Skin epidermis (tissue), 12 donors: ENCODE results near the gene CNN1.

Experiments
- H3K27ac ChIP-seq, 21 experiments: fragments of 200-600 bp; sonication (generic) in 11 of 21; one replicate each; pipeline ENCODE4 v1.5.0; 2020; ENCODE audit warnings: mild to moderate bottlenecking in 3 of 21, inconsistent platforms in 2 of 21, moderate library complexity in 2 of 21
- H3K4me3 ChIP-seq, 7 experiments: fragments of 200-600 bp; sonication (generic) in 2 of 7; one replicate each; pipeline ENCODE4 v1.5.0; 2020; ENCODE audit warnings: inconsistent platforms in 2 of 7, mild to moderate bottlenecking in 2 of 7, moderate library complexity in 1 of 7

The CNN1 gene

DNA sequence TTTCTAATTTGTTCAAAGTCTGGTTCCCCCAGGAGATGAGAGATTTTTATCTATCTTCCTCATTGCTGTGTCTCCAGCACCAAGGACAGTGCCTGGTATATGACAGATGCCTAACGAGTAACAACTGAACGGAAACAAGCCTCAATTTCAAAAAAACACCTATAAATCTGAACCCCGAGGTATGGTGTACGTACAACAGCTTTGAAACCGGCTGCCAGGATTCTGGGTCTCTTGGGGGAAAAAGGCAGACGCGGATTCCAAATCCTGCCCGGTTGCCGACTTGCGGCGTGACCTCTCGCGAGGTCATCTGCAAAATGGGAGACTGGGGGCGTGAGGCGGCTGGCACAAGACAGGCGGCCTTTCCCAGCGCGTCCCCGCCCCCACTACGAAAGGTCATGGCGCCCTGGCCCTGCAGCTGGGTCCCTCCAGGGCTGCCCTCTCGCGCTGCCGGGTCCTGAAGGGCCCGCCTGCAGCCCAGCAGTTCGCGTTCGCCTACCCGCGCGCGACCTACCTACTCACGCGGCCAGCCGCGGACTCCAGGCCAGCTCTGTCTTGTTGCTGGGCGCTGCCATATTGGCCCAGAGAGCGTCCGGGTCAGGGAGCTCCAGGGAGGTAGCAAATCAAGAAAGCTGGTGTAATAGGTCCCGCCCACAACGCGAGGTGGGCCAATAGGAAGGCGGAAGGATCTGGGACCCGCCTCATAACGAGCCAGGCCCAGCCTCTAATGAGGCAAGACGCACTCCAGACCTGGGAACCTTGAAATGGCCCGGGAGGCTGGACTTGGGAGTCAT is 9.9 kb upstream of the CNN1 start, which contains the start of gene ECSIT:
Gene ECSIT, minus strand, starts transcription at position 584 of the 791 bp plus-strand sequence. CDS start 9,964 bp downstream, outside the sequence.
- peak within 1 kb of the TSS; percentile 4 to 93 (median 87) for H3K27ac ChIP-seq
- H3K4me3 ChIP-seq = peak within 1 kb of the TSS; percentile 64 to 88 (median 83)

DNA sequence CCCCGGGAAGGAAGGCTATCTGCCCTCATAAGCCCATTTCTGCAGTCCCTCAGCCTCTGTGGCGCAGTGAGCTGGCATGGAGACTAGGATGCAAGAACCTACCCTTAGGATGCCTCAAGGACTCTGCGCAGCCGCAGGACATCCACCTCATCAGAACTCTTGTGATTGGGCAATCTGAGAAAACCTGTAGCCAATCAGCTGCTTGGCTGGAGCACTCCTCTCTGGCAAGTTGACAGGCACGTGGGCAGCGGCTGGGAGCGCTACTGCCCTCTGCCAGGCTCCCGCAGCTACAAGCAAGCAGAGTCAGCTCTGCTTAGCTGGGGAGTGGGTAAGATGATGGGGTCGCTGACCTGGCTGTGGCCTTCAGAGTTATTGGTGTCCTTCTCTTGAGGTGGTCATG is 8.2 kb upstream of the CNN1 start:
- no peak overlapping the region for H3K27ac ChIP-seq

GRCh38 chr19:11534538-11534937 is 4.1 kb upstream of the CNN1 start:
- H3K27ac ChIP-seq = no peak overlapping the region

More for the DNA sequence above, 8.2 kb upstream of the CNN1 start:
- H3K4me3 ChIP-seq = no peak overlapping the region

DNA sequence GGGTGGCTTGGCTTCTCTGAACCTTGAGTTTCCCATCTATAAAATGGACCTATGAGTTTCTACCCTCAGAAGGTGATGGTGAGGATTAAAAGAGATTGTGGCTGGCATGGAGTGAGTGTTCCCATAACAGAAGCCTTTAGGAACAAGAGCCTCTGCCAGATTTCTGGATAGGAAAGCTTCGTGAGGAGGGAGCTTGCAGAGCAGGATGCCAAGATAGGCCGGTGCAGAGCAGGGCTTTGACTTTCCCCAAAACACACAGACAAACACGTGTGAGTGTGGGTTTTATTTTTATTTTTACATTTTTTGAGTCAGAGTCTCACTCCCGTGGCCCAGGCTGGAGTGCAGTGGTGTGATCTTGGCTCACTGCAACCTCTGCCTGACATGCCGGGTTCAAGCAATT is 3.7 kb upstream of the CNN1 start:
- no peak overlapping the region for H3K27ac ChIP-seq
- H3K4me3 ChIP-seq = no peak overlapping the region

More at GRCh38 chr19:11534538-11534937, 4.1 kb upstream of the CNN1 start:
- H3K4me3 ChIP-seq = no peak overlapping the region

DNA sequence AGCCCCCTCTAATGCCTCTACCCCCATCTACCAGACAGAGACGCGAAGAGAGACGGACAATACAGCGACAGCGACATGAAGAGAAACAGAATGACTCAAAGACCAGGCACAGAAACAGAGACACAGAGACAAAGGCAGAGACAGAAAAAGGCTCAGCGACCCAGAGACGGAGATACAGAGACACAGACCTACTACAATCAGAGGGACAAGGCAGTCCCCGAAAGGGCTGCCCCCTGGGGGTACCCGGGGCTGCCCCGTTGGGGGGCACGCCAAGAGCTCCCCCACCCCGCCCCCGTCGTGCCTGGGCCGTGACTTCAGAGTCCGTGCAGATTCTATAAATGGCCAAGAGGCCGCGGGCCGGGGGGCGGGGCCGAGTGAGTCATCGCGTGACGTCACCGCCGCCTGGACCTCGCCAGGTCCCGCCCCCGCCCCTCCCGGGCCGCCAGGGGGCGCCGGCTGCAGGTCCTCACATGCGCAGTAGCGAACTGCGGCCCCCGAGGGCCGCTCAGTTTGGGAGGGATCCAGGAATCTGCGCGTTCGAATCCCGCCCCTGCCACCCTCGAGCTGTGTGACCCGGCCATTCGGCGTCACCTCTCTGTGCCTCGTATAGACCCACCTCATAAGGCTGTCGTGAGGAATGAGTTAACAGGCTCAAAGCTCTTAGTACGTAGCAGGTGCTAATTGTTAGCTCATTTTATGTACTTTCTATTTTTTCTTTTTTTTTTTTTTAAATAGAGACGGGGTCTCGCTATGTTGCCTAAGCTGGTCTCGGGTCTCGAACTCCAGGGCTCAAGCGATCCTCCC is 2.7 kb upstream of the CNN1 start:
- peak overlapping the region in 4 of 7 experiments; percentile 0 to 16 (median 4) for H3K4me3 ChIP-seq
- peak overlapping the region in 10 of 21 experiments; percentile 5 to 70 (median 33) for H3K27ac ChIP-seq

- H3K4me3 ChIP-seq = peak overlapping the region in 2 of 7 experiments; percentile 6 to 11
- H3K27ac ChIP-seq = peak overlapping the region in 4 of 21 experiments; percentile 12 to 63 (median 28)
Measured at GRCh38 chr19:11539495-11540365, 1.1 kb downstream of the CNN1 start.

- no peak overlapping the region for H3K27ac ChIP-seq
- no peak overlapping the region for H3K4me3 ChIP-seq
Measured at GRCh38 chr19:11540645-11541044, 2.0 kb downstream of the CNN1 start.

DNA sequence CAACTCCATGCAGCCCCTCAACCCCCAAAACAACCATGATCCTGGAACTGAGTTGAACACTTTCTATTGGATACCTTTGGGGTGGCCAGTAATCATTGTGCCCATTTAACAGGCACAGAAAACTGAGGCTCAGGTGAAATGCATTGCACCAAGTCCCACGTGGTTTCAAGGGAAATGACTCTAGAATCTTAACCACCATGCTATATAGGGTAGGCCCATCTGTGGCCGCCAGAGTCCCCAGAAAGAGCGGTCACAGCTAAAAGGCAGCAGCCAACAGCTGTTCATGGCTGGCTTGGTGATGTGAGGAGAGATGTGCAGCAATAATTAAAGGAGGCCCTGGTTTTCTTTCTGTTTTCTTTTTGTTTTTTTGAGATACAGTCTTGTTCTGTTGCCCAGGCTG is 2.6 kb downstream of the CNN1 start:
- H3K27ac ChIP-seq = no peak overlapping the region
- H3K4me3 ChIP-seq = no peak overlapping the region

DNA sequence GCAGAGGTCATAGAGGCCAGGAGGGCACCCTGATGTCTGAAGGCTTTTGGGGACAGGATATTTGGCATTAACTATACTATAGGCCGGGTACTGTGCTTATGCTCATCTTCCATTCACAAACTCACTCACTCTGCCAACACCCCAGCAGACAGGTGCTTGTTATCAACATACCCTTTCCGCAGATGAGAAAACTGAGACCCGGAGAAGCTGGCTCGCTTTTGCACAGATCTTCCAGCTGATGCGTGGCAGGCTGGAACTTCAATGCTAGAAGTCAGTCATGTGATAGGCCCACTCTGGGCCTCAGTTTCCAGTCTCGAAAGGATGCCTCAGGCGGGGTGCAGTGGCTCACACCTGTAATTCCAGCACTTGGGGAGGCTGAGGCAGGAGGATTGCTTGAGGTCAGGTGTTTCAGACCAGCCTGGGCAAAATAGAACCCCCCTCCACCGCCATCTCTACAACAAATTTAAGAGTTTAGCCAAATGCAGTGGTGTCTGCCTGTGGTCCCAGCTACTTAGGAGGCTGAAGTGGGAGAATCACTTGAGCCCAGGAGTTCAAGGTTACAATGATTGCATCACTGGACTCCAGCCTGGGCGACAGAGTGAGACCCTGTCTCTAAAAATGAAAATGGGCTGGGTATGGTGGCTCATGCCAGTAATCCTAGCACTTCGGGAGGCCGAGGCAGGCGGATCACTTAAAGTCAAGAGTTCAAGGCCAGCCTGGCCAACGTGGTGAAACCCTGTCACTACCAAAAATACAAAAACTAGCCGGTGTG is 9.5 kb downstream of the CNN1 start:
- H3K27ac ChIP-seq = no peak overlapping the region
- H3K4me3 ChIP-seq = no peak overlapping the region

DNA sequence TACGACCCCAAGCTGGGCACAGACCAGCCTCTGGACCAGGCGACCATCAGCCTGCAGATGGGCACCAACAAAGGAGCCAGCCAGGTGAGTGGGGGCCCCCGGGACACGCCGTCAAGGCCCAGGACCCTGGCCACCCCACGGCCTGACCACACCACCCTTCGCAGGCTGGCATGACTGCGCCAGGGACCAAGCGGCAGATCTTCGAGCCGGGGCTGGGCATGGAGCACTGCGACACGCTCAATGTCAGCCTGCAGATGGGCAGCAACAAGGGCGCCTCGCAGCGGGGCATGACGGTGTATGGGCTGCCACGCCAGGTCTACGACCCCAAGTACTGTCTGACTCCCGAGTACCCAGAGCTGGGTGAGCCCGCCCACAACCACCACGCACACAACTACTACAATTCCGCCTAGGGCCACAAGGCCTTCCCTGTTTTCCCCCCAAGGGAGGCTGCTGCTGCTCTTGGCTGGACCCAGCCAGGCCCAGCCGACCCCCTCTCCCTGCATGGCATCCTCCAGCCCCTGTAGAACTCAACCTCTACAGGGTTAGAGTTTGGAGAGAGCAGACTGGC is 10.8 kb downstream of the CNN1 start:
- no peak overlapping the region for H3K4me3 ChIP-seq
- no peak overlapping the region for H3K27ac ChIP-seq

DNA sequence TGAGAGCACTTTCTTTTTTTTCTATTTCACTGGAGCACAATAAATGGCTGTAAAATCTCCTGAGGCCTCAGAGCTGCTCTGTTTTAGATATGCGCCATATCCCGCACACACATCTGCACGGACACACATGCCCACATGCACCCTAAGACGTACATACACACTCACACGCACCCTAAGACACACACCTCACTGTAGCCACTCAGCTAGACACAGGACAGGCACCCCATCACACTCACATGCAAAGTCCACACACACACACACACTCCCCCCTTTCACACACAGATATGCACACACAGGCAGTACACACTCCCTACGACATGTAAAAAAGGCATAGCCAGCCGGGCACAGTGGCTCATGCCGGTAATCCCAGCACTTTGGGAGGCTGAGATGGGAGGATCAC is 11.6 kb downstream of the CNN1 start:
- Histone ChIP-seq H3K4me3 (no peak overlapping the region), H3K27ac (no peak overlapping the region)

- Histone ChIP-seq H3K4me3 (no peak overlapping the region), H3K27ac (peak overlapping the region in 4 of 21 experiments; percentile 14 to 28 (median 22))
Measured at GRCh38 chr19:11551603-11552235, 13.1 kb downstream of the CNN1 start.

DNA sequence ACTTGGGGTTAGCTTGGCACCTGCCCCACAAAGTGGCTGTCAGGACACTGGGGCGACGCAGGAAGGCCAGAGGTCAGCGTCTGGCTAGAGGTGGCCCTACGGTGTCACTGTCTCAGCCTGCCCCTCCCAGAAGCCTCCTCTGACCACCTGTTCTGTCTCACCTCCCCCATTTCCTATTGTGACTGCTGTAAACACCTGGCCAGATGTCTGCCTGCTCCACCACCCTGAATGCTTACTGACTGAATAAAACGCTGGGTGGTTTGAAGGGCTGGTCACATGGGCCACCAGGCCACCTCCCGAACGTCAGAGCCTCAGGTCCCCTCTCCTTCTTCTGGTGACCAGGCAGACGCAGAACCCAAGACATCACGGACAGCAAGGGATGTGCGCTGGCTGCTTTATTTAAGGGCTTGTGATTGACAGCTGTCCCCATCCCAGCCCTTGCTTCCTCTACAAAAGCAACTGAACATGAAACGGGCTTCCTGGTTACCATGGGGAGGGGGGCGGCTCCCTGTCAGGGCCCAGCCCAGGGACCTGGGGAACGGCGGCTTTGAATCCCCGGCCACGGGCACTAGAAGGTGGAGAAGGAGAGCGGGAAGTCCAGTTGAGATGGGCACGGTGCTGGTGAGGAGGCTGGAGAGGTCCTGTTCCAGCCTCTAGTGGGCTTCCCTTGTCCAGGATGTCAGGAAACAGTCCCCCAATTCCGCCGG is 14.2 kb downstream of the CNN1 start:
- Histone ChIP-seq H3K27ac (no peak overlapping the region), H3K4me3 (no peak overlapping the region)

DNA sequence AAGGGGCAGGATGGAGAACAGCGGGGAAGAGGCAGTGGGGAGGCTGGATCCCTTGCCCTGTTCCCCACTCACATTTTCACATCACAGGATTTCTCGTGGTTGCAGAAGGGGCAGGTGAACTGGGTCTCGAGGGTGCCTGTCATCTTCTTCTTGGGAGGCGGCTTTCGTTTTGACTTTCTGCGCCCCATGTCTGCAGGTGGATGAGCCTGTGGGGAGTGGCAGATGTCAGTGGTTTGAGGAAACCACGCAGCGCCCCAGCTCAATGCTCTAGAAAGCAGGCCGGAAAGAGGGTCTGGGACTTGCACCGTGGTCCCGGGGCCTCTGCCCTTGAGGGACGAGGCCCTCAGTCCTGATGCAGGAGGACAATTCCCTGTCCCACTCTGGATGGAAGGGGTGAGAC is 15.5 kb downstream of the CNN1 start:
- Histone ChIP-seq H3K27ac (no peak overlapping the region), H3K4me3 (no peak overlapping the region)

GRCh38 chr19:11555246-11555645 is 16.6 kb downstream of the CNN1 start:
- no peak overlapping the region for H3K4me3 ChIP-seq
- H3K27ac ChIP-seq = no peak overlapping the region

DNA sequence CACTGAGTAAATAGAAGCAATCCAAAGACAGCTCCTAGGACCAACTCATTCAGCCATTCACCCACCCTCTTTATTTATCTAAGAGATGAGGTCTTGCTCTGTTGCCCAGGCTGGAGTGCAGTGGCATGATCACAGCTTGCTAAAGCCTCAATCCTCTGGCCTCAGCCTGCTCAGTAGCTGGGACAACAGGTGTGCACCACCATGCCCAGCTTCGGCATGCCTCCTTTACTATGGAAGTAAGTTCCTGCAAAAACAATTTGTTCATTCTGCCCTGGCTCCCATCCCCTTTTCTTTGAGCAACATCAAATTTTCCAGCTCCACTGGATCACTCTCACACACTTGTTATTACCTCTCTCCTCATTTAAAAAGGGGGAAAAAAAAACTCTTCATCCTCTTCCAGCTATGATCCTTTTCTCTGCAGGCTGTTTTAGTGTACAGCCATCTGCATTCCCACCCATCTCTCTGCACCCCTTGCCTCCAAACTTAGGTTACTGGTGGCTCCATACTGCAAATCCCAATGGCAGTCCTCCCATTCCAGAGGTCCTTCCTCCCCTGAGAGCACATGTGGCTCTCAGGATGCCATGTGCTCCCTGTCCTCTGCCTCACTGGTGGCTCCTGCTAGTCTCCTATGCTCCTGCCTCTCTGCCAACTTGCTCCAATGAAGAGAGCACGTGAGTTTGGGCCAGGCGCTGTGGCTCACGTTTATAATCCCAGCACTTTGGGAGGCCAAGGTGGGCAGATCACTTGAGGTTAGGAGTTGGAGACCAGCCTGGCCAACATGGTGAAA is 18.2 kb downstream of the CNN1 start:
- H3K4me3 ChIP-seq = no peak overlapping the region
- H3K27ac ChIP-seq = no peak overlapping the region
